Bronchial smooth muscle cell (primary cell): ENCODE measurements around the gene ABHD10. TPM values are rescaled to one million over a fixed set of nuclear protein-coding genes. Genes with fewer than 3 reads are reported as not detected.

Experiments used
- total RNA-seq: library from RNA; depleted of rRNA; stranded (reverse); fragments of >200 nt; gene quantifications from 2 replicates; pipeline ENCODE4 v1.2.1, GENCODE V29; 2014

The ABHD10 gene
- total RNA-seq = 34.4 and 44.0 TPM in 2 replicates

DNA sequence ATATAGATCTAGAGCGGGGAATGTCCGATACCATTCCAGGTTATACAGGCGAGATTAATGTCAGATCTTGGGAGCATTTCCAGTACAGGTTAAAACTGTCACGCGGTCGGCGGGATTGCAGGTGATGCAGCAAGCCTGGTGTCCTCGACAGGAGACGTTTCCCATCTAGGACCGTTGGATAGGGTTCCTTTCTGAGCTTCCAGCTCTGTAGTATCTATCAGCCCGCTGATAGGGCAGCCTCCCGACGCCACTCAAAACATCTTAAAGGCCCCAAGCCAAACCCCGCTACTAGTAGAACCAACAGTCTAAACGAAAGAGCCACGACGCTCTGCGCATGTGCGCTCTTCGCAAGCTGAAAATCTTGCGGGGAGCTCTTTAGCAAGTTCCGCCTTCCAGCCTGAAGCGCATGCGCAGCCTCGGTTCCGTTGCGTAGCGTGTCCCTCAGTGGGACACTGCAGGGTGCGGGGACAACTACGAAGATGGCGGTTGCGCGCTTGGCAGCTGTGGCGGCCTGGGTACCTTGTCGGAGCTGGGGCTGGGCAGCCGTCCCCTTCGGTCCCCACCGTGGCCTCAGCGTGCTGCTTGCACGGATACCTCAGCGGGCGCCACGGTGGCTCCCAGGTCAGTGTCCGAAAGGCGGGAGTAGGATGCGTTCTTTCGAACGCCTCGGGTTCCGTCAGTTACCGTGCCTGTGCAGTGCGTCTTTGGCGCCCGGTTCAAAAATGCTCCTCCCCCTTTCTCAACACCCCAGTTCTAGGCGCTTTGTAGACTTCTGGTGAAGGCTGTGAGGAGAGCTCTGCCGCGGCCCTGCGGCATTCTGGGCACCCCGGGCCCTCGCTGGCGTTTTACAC is at the start of gene ABHD10:
Gene ABHD10 (plus strand): TSS at position 444 of the 851 bp plus-strand sequence. CDS start 36 bp downstream, at position 480.

DNA sequence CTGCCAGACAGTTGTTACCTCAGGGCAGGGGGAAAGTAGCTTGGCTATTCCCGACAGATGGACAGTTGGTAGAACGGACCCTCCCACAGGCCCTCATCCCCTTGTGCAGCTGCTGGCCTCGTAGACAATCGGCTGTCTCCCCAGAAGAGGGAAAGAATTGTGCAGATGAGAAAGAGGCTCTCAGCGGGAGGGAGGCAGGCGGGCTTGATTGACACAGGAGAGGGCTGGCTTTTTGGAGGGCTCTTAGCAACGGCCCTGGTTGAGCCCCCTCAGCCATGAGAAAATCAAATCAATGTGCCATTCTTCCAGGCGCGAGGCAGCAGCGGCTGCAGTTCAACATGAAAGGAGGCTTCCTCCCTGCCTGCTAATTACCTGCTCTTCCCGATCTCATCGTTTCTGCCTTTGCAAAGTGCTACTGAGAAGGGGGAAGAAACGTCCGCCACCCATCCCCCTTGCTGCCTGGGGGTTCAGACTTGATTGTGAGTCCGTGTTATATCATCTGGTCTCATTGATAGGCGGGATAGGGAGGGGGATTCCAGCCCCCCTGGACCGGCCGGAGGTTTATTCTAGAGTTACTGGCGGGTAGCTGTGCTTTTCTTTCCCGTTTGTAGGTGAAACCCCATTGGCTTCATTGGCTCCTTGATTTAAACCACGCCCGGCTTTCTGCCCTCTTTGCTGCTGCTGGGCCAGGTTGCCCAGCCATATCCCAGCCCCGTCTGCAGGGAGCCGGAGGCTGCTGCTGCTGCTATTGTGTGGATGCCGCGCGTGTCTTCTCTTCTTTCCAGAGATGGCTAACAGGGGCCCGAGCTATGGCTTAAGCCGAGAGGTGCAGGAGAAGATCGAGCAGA is 20.0 kb downstream of the ABHD10 start, which contains the start of gene TAGLN3:
Gene TAGLN3 (plus strand): TSS at position 287 of the 848 bp plus-strand sequence. CDS start 501 bp downstream, at position 788.

DNA sequence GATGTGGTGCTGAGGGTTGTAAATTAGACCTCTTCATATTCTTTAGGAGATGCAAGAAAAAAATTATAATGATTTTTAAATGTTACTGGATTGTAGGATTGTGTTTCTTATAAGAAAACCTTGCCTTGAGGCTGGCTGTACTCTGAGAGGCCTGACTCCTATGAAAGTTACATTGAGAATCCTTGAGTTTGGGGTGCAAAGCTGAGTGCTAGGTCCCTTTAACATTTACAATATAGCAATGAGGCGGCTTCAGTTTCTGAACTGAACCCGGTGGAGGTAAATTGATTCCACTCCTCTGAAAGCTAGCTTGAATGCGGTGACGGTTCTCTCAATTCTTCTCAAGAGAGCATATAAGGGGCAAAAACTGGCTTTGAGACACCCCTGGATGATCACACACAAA is 55.6 kb downstream of the ABHD10 start, which contains the start of gene TMPRSS7:
Gene TMPRSS7 (plus strand): TSS at position 301 of the 400 bp plus-strand sequence. CDS start 110 bp downstream, outside the sequence.

Other genes with a start within 250 kb of the ABHD10 start
- gene PHLDB2, start 119.8 kb upstream of the ABHD10 start, total RNA-seq = 19.5 and 22.9 TPM in 2 replicates
- 0.69 and 4.4 TPM in 2 replicates for gene TAGLN3, start 19.9 kb downstream of the ABHD10 start, total RNA-seq
- gene TMPRSS7, start 55.7 kb downstream of the ABHD10 start, total RNA-seq = under 0.01 TPM in 1 of 2 replicates, not detected in the other
- gene C3orf52, start 107.4 kb downstream of the ABHD10 start, total RNA-seq = 2.0 and 3.0 TPM in 2 replicates
- gene GCSAM, start 154.2 kb downstream of the ABHD10 start, total RNA-seq = not detected in 2 replicates